GM23338 (cell line): ENCODE data around the gene MOK. TPM values are rescaled to one million over a fixed set of nuclear protein-coding genes. Genes with fewer than 3 reads are reported as not detected.
A peak's percentile ranks its signal among the peaks of the same experiment; 100 is the strongest.

Experiments
- ATAC-seq: fragments of 200-7000 bp; cut with Tn5 transposase; 3 replicates; pipeline ENCODE4 v1.9.1; 2020
- DNase-seq: peaks from one replicate; pipeline ENCODE4 v3.0.0-alpha.2; 2015; ENCODE audit warnings: low spot score
- H2AFZ ChIP-seq: fragments of 200-600 bp; sonication (generic); 2 replicates; pipeline ENCODE4 v1.8.0; 2016; ENCODE audit warnings: antibody characterized with exemption, mild to moderate bottlenecking, moderate library complexity
- H3F3A ChIP-seq: fragments of 200-600 bp; sonication (generic); replicated peaks from 2 replicates; pipeline ENCODE4 v1.8.0; 2017; ENCODE audit warnings: antibody characterized with exemption, mixed run types, low read depth
- H3K27ac ChIP-seq: fragments of 200-600 bp; sonication (generic); 2 replicates; pipeline ENCODE4 v1.6.1; 2016; ENCODE audit warnings: low read depth
- H3K27me3 ChIP-seq: fragments of 200-600 bp; sonication (generic); 2 replicates; pipeline ENCODE4 v1.8.0; 2016; ENCODE audit warnings: mild to moderate bottlenecking, mixed run types, moderate library complexity; ENCODE audit not compliant: insufficient read depth
- H3K36me3 ChIP-seq: fragments of 200-600 bp; sonication (generic); 2 replicates; pipeline ENCODE4 v1.8.0; 2016; ENCODE audit warnings: mild to moderate bottlenecking; ENCODE audit not compliant: insufficient read depth
- H3K4me1 ChIP-seq: fragments of 200-600 bp; sonication (generic); 2 replicates; pipeline ENCODE4 v1.8.0; 2016; ENCODE audit warnings: mild to moderate bottlenecking, moderate library complexity; ENCODE audit not compliant: insufficient read depth
- H3K4me2 ChIP-seq: fragments of 200-600 bp; sonication (generic); 2 replicates; pipeline ENCODE4 v1.7.1; 2017; ENCODE audit warnings: mixed run types
- H3K4me3 ChIP-seq: fragments of 200-600 bp; sonication (generic); 2 replicates; pipeline ENCODE4 v1.6.1; 2016; ENCODE audit warnings: mixed run types
- H3K79me2 ChIP-seq: fragments of 200-600 bp; sonication (generic); replicated peaks from 2 replicates; pipeline ENCODE4 v1.8.0; 2017; ENCODE audit warnings: mild to moderate bottlenecking; ENCODE audit not compliant: insufficient read depth
- H3K9me2 ChIP-seq: fragments of 200-600 bp; sonication (generic); 2 replicates; pipeline ENCODE4 v1.8.0; 2017; ENCODE audit not compliant: insufficient read depth
- H4K20me1 ChIP-seq: fragments of 200-600 bp; sonication (generic); replicated peaks from 2 replicates; pipeline ENCODE4 v1.8.0; 2017; ENCODE audit warnings: mild to moderate bottlenecking; ENCODE audit not compliant: insufficient read depth
- H3K27ac Mint-ChIP-seq: 2 replicates; pipeline ENCODE4 v1.8.0; 2020; ENCODE audit warnings: inconsistent platforms, mild to moderate bottlenecking, moderate library complexity, mixed read lengths
- H3K27me3 Mint-ChIP-seq: 3 replicates; pipeline ENCODE4 v1.8.0; 2022; ENCODE audit warnings: low read depth, mild to moderate bottlenecking, moderate library complexity, mixed read lengths, inconsistent platforms; ENCODE audit not compliant: insufficient read depth, poor library complexity
- H3K36me3 Mint-ChIP-seq: 3 replicates; pipeline ENCODE4 v1.8.0; 2021; ENCODE audit warnings: low read depth, mild to moderate bottlenecking, inconsistent platforms, moderate library complexity, mixed read lengths
- H3K4me1 Mint-ChIP-seq: 3 replicates; pipeline ENCODE4 v1.8.0; 2020; ENCODE audit warnings: mild to moderate bottlenecking, inconsistent platforms, mixed read lengths
- H3K4me3 Mint-ChIP-seq: 3 replicates; pipeline ENCODE4 v1.8.0; 2021; ENCODE audit warnings: moderate library complexity, mild to moderate bottlenecking, inconsistent platforms, mixed read lengths
- H3K9me3 Mint-ChIP-seq: 3 replicates; pipeline ENCODE4 v1.8.0; 2020; ENCODE audit warnings: moderate library complexity, mild to moderate bottlenecking, inconsistent platforms, mixed read lengths
- CREB1 ChIP-seq: fragments of 250-450 bp; sonication (Bioruptor Pico); IDR thresholded peaks from 2 replicates; pipeline ENCODE4 v1.5.0; 2020; ENCODE audit warnings: low read depth, mild to moderate bottlenecking, moderate library complexity
- CTCF ChIP-seq, 2 experiments: fragments of 200-600 bp in 1 of 2; sonication (generic) in 1 of 2; conservative IDR thresholded peaks; 2 replicates each; pipeline versions ENCODE4 v1.5.1 to v1.6.1; 2016 to 2017; ENCODE audit warnings: antibody characterized with exemption in 2 of 2, low read depth in 2 of 2, mild to moderate bottlenecking in 2 of 2, moderate library complexity in 1 of 2
- EZH2 ChIP-seq: fragments of 200-600 bp; sonication (generic); IDR thresholded peaks from one replicate; pipeline ENCODE4 v1.8.0; 2017; ENCODE audit warnings: antibody characterized with exemption, mild to moderate bottlenecking, low read depth; ENCODE audit not compliant: unreplicated experiment
- EZH2phosphoT487 ChIP-seq: fragments of 200-600 bp; sonication (generic); IDR thresholded peaks from one replicate; pipeline ENCODE4 v1.8.1; 2018; ENCODE audit warnings: antibody characterized with exemption; ENCODE audit not compliant: unreplicated experiment
- JUNB ChIP-seq: IDR thresholded peaks from one replicate; pipeline ENCODE4 v1.6.1; 2016; ENCODE audit warnings: antibody characterized with exemption; ENCODE audit not compliant: unreplicated experiment
- NANOG ChIP-seq: IDR thresholded peaks from 2 replicates; pipeline ENCODE4 v1.6.1; 2016; ENCODE audit warnings: antibody characterized with exemption, borderline replicate concordance
- POLR2AphosphoS5 ChIP-seq: IDR thresholded peaks from 2 replicates; pipeline ENCODE4 v1.6.1; 2016; ENCODE audit warnings: antibody characterized with exemption, low read depth
- STAT1 ChIP-seq: IDR thresholded peaks from one replicate; pipeline ENCODE4 v1.6.1; 2016; ENCODE audit warnings: antibody characterized with exemption; ENCODE audit not compliant: unreplicated experiment
- ZNF114 ChIP-seq: fragments of 250-450 bp; sonication (Bioruptor Pico); IDR thresholded peaks from 2 replicates; pipeline ENCODE4 v1.5.0; 2020; ENCODE audit warnings: mild to moderate bottlenecking, moderate library complexity
- ZNF331 ChIP-seq: fragments of 250-450 bp; sonication (Bioruptor Pico); IDR thresholded peaks from 2 replicates; pipeline ENCODE4 v1.5.0; 2020; ENCODE audit warnings: low read depth, mild to moderate bottlenecking, moderate library complexity
- polyA plus RNA-seq: library from polyadenylated mRNA; unstranded; fragments of >200 nt; fragmentation: Nextera tagmentation; extraction: Ambion mirVana; gene quantifications from 2 replicates; pipeline ENCODE4 v1.2.1, GENCODE V29; 2016
- total RNA-seq: library from RNA; depleted of rRNA; stranded (reverse); fragments of >200 nt; shearing (Covaris generic); gene quantifications from 2 replicates; pipeline ENCODE4 v1.2.3, GENCODE V29; 2014
- TF ChIP-seq, protein P1 (sequence below): IDR thresholded peaks from one replicate; pipeline ENCODE4 v1.6.1; 2018; ENCODE audit warnings: antibody characterized with exemption; ENCODE audit not compliant: unreplicated experiment
- TF ChIP-seq, protein P2 (sequence below): fragments of 250-450 bp; sonication (Bioruptor Pico); IDR thresholded peaks from 2 replicates; pipeline ENCODE4 v1.5.0; 2020; ENCODE audit warnings: mild to moderate bottlenecking, moderate library complexity
- TF ChIP-seq, protein P3 (sequence below): IDR thresholded peaks from 2 replicates; pipeline ENCODE4 v1.6.1; 2016; ENCODE audit warnings: antibody characterized with exemption

The MOK gene
- total and polyA plus RNA-seq, 2 experiments from 2014 or later = 3.1 TPM

GRCh38 chr14:102303664-102304063 lies 1.3 kb downstream of the MOK start:
- H4K20me1 ChIP-seq = no peaks in the 10 kb centered on the region
- no peak for DNase-seq
- no peaks in the 10 kb centered on the region for H3K4me1 ChIP-seq
- TF ChIP-seq EZH2 = no peak
- TF ChIP-seq EZH2phosphoT487 = no peak
- TF ChIP-seq CREB1 (CRISPR knock-in tag) = no peak
- TF ChIP-seq STAT1 = no peak
- no peak for TF ChIP-seq ZNF114 (CRISPR knock-in tag)
- TF ChIP-seq, protein P1, sequence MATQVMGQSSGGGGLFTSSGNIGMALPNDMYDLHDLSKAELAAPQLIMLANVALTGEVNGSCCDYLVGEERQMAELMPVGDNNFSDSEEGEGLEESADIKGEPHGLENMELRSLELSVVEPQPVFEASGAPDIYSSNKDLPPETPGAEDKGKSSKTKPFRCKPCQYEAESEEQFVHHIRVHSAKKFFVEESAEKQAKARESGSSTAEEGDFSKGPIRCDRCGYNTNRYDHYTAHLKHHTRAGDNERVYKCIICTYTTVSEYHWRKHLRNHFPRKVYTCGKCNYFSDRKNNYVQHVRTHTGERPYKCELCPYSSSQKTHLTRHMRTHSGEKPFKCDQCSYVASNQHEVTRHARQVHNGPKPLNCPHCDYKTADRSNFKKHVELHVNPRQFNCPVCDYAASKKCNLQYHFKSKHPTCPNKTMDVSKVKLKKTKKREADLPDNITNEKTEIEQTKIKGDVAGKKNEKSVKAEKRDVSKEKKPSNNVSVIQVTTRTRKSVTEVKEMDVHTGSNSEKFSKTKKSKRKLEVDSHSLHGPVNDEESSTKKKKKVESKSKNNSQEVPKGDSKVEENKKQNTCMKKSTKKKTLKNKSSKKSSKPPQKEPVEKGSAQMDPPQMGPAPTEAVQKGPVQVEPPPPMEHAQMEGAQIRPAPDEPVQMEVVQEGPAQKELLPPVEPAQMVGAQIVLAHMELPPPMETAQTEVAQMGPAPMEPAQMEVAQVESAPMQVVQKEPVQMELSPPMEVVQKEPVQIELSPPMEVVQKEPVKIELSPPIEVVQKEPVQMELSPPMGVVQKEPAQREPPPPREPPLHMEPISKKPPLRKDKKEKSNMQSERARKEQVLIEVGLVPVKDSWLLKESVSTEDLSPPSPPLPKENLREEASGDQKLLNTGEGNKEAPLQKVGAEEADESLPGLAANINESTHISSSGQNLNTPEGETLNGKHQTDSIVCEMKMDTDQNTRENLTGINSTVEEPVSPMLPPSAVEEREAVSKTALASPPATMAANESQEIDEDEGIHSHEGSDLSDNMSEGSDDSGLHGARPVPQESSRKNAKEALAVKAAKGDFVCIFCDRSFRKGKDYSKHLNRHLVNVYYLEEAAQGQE = no peak
- no peak for TF ChIP-seq JUNB
- TF ChIP-seq, protein P2, sequence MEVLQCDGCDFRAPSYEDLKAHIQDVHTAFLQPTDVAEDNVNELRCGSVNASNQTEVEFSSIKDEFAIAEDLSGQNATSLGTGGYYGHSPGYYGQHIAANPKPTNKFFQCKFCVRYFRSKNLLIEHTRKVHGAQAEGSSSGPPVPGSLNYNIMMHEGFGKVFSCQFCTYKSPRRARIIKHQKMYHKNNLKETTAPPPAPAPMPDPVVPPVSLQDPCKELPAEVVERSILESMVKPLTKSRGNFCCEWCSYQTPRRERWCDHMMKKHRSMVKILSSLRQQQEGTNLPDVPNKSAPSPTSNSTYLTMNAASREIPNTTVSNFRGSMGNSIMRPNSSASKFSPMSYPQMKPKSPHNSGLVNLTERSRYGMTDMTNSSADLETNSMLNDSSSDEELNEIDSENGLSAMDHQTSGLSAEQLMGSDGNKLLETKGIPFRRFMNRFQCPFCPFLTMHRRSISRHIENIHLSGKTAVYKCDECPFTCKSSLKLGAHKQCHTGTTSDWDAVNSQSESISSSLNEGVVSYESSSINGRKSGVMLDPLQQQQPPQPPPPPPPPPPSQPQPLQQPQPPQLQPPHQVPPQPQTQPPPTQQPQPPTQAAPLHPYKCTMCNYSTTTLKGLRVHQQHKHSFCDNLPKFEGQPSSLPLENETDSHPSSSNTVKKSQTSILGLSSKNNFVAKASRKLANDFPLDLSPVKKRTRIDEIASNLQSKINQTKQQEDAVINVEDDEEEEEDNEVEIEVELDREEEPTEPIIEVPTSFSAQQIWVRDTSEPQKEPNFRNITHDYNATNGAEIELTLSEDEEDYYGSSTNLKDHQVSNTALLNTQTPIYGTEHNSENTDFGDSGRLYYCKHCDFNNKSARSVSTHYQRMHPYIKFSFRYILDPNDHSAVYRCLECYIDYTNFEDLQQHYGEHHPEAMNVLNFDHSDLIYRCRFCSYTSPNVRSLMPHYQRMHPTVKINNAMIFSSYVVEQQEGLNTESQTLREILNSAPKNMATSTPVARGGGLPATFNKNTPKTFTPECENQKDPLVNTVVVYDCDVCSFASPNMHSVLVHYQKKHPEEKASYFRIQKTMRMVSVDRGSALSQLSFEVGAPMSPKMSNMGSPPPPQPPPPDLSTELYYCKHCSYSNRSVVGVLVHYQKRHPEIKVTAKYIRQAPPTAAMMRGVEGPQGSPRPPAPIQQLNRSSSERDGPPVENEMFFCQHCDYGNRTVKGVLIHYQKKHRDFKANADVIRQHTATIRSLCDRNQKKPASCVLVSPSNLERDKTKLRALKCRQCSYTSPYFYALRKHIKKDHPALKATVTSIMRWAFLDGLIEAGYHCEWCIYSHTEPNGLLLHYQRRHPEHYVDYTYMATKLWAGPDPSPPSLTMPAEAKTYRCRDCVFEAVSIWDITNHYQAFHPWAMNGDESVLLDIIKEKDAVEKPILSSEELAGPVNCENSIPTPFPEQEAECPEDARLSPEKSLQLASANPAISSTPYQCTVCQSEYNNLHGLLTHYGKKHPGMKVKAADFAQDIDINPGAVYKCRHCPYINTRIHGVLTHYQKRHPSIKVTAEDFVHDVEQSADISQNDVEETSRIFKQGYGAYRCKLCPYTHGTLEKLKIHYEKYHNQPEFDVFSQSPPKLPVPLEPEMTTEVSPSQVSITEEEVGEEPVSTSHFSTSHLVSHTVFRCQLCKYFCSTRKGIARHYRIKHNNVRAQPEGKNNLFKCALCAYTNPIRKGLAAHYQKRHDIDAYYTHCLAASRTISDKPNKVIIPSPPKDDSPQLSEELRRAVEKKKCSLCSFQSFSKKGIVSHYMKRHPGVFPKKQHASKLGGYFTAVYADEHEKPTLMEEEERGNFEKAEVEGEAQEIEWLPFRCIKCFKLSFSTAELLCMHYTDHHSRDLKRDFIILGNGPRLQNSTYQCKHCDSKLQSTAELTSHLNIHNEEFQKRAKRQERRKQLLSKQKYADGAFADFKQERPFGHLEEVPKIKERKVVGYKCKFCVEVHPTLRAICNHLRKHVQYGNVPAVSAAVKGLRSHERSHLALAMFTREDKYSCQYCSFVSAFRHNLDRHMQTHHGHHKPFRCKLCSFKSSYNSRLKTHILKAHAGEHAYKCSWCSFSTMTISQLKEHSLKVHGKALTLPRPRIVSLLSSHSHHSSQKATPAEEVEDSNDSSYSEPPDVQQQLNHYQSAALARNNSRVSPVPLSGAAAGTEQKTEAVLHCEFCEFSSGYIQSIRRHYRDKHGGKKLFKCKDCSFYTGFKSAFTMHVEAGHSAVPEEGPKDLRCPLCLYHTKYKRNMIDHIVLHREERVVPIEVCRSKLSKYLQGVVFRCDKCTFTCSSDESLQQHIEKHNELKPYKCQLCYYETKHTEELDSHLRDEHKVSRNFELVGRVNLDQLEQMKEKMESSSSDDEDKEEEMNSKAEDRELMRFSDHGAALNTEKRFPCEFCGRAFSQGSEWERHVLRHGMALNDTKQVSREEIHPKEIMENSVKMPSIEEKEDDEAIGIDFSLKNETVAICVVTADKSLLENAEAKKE (CRISPR knock-in tag) = no peak
- TF ChIP-seq CTCF (conservative IDR thresholded peaks at IDR 0.05; ENCODE audit: low read depth in 2 of 2) = no peak
- no peak for TF ChIP-seq ZNF331 (CRISPR knock-in tag)
- no peak for TF ChIP-seq NANOG
- TF ChIP-seq, protein P3, sequence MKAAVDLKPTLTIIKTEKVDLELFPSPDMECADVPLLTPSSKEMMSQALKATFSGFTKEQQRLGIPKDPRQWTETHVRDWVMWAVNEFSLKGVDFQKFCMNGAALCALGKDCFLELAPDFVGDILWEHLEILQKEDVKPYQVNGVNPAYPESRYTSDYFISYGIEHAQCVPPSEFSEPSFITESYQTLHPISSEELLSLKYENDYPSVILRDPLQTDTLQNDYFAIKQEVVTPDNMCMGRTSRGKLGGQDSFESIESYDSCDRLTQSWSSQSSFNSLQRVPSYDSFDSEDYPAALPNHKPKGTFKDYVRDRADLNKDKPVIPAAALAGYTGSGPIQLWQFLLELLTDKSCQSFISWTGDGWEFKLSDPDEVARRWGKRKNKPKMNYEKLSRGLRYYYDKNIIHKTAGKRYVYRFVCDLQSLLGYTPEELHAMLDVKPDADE = no peak
- TF ChIP-seq POLR2AphosphoS5 = no peak
- no peak overlapping the region for H3K27ac ChIP-seq
- peaks cover 6% of the 10 kb centered on the region; the same call in 2 of the 3 replicates for H3K9me3 Mint-ChIP-seq
- peaks cover 7% of the 10 kb centered on the region for H3K27me3 Mint-ChIP-seq
- no peaks in the 10 kb centered on the region for H3F3A ChIP-seq
- no peak overlapping the region for H3K4me2 ChIP-seq
- no peaks in the 10 kb centered on the region for H3K36me3 ChIP-seq
- H3K9me2 ChIP-seq = no peaks in the 10 kb centered on the region
- H3K4me3 Mint-ChIP-seq = peak overlapping the region; percentile 33; the same call in 2 of the 3 replicates
- ATAC-seq = no peak
- no peak overlapping the region; the same call in 1 of the 2 replicates for H3K4me3 ChIP-seq
- no peaks in the 10 kb centered on the region for H3K4me1 Mint-ChIP-seq
- no peaks in the 10 kb centered on the region for H3K36me3 Mint-ChIP-seq
- no peaks in the 10 kb centered on the region for H3K79me2 ChIP-seq
- H3K27ac Mint-ChIP-seq = no peak overlapping the region
- H3K27me3 ChIP-seq = no peaks in the 10 kb centered on the region
- H2AFZ ChIP-seq = no peak overlapping the region
